ENCODE data around the gene VPREB1.
"Not testable (repeated sequence)": the region's sequence is repeated elsewhere in the genome, so short reads cannot be mapped to it uniquely, and the experiment has no call there.

VPREB1 gene

DNA sequence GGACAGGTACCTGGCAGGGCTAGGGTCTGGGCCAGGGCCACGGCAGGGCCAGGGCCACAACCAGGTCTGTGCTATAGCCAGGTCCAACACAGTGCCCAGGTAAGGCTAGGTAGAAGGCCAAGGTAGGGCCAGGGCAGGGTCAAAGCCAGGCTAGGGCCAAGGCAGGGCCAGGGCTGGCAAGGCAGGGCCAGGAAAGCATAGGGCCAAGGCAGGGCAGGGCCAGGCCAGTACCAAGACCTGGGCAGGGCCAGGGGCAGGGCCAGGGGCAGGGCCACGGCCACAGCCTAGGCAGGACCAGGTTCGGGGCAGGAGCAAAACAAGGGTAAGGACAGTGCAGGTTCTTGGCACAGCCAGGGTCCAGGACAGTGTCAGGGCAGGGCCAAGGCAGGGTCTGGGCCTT lies 48.1 kb downstream of the VPREB1 start:
- not testable (repeated sequence) for DNase-seq

DNA sequence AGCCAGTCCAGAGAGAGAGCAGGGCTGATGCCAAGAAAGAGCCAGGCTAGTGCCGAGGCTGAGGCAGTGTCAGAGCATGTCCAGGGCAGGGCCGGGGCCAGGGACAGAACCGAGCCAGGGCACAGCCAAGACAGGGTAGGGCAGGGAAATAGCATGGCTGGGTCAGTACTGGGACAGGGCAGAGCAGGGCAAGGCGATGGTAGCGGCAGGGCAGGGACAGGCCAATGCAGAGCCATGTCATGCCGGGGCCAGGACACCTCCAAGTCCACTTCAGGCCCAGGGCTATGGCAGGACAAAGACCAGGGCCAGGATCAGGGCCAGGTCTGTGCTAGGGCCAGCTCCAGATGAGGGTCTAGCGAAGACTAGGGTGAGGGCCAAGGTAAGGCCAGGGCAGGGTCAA lies 48.9 kb downstream of the VPREB1 start:
- not testable (repeated sequence) for DNase-seq

DNA sequence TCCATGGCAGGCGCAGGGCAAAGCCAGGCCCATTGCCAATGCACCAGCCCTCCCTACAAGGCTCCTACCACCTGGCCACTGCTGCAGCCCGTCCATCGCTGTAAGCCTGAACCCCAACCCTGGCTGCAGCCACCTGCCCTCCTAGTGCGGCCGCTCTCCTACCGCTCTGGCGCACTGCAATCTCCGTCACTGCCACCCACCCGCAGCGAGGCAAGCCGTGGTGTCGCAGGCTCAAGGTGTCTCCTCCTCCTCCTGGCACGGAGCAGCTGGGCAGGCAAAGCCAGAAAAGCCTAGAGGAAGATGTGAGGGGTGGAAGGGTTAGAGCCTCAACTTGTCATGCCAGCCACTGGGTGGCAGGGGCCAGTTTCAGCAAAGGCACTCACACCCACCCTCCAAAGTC lies 50.1 kb downstream of the VPREB1 start:
- DNase-seq: not testable (repeated sequence)

Data from amygdala (tissue), 56 donors.